Lower lobe of right lung (tissue), 2 donors: ENCODE results near the gene CBX5. TPM values are rescaled to one million over a fixed set of nuclear protein-coding genes. Genes with fewer than 3 reads are reported as not detected.
"Not testable (repeated sequence)": the region's sequence is repeated elsewhere in the genome, so short reads cannot be mapped to it uniquely, and the experiment has no call there.

Experiments
- ATAC-seq, 2 donors: fragments of 200-7000 bp; cut with Tn5 transposase; one replicate each; pipeline ENCODE4 v1.9.1; 2020 to 2022; ENCODE audit warnings: mild to moderate bottlenecking in 2 of 2, moderate library complexity in 2 of 2
- DNase-seq: peaks from one replicate; pipeline ENCODE4 v3.0.0-alpha.2; 2020
- H3K27ac ChIP-seq: fragments of 200-600 bp; one replicate; pipeline ENCODE4 v1.8.0; 2022
- H3K27me3 ChIP-seq: fragments of 200-600 bp; one replicate; pipeline ENCODE4 v1.8.0; 2022; ENCODE audit warnings: low read depth
- H3K36me3 ChIP-seq: fragments of 200-600 bp; one replicate; pipeline ENCODE4 v1.8.0; 2022; ENCODE audit warnings: mild to moderate bottlenecking
- H3K4me1 ChIP-seq: fragments of 200-600 bp; one replicate; pipeline ENCODE4 v1.8.0; 2022
- H3K4me3 ChIP-seq: fragments of 200-600 bp; one replicate; pipeline ENCODE4 v1.8.0; 2022; ENCODE audit warnings: mild to moderate bottlenecking
- H3K9me3 ChIP-seq: fragments of 200-600 bp; one replicate; pipeline ENCODE4 v1.8.0; 2022
- intact Hi-C: fragments of 100-400 bp; cut with DNase I; formaldehyde crosslinking; loops from one replicate; pipeline ENCODE4 v1.11.0; 2022
- total RNA-seq: library from RNA; stranded (reverse); fragmentation: NEBNext Ultra II Directional; extraction: Animal tissue kit (Norgen Biotek cat#: 25700); gene quantifications from one replicate; pipeline ENCODE4 v1.2.1, GENCODE V29; 2021
- TF ChIP-seq, protein P1 (sequence below): fragments of 200-600 bp; IDR thresholded peaks from one replicate; pipeline ENCODE4 v1.8.0; 2022; ENCODE audit warnings: antibody characterized with exemption, mild to moderate bottlenecking
- donor health status: DM: no; HTN: yes; CAD: no; lungs with severe emphysema.

CBX5 gene
- total RNA-seq, 1 donor from 2014 or later, result 50.1 TPM

DNA sequence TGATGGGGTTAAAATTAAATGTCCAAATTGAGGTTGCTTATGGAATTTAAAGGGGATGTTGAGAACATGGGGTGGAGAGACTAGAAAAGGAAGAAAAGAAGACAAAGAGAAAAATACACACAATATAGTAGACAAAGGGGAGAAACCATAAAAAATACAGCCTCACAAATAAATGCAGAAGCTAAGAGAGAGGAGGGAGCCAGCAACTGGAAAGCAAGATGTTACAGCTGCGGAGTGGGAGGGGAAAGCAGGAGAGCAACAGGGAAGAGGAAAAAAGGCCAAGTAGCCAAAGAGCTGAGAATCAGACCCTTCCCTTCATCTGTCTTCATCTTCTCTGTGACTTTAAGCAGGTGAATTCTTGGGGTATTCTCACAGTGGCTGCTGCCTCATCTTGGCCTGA, 51.5 kb downstream of the CBX5 start:
- no peak overlapping the region for H3K4me3 ChIP-seq
- H3K27ac ChIP-seq, result no peak overlapping the region
- no peaks in the 10 kb centered on the region for H3K27me3 ChIP-seq
- intact Hi-C loops, result no loop called here
- no peaks in the 10 kb centered on the region for H3K9me3 ChIP-seq
- TF ChIP-seq, protein P1, sequence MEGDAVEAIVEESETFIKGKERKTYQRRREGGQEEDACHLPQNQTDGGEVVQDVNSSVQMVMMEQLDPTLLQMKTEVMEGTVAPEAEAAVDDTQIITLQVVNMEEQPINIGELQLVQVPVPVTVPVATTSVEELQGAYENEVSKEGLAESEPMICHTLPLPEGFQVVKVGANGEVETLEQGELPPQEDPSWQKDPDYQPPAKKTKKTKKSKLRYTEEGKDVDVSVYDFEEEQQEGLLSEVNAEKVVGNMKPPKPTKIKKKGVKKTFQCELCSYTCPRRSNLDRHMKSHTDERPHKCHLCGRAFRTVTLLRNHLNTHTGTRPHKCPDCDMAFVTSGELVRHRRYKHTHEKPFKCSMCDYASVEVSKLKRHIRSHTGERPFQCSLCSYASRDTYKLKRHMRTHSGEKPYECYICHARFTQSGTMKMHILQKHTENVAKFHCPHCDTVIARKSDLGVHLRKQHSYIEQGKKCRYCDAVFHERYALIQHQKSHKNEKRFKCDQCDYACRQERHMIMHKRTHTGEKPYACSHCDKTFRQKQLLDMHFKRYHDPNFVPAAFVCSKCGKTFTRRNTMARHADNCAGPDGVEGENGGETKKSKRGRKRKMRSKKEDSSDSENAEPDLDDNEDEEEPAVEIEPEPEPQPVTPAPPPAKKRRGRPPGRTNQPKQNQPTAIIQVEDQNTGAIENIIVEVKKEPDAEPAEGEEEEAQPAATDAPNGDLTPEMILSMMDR, result no peak
- H3K36me3 ChIP-seq, result no peaks in the 10 kb centered on the region
- ATAC-seq (no peak), DNase-seq (no peak)
- peaks cover 6% of the 10 kb centered on the region for H3K4me1 ChIP-seq

DNA sequence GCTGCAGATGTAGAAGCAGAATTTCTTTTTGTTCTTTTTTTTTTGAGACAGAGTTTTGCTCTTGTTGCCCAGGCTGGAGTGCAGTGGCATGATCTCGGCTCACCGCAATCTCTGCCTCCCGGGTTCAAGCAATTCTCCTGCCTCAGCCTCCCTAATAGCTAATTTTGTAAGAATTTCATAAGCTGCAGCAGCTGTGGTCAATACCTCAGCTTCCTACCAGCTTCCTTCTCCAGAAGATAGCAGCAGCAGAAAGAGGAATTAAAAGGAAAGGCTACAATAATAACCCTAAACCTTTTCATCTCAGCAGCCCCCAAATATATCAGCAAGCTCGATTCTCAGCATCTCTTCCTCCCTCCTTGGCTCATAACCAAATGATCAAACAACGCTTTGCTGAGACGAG, 52.0 kb downstream of the CBX5 start:
- ATAC-seq, H3K9me3 ChIP-seq, H3K36me3 ChIP-seq, H3K4me1 ChIP-seq, H3K27ac ChIP-seq, H3K4me3 ChIP-seq, DNase-seq, intact Hi-C loops, H3K27me3 ChIP-seq: not testable (repeated sequence)

DNA sequence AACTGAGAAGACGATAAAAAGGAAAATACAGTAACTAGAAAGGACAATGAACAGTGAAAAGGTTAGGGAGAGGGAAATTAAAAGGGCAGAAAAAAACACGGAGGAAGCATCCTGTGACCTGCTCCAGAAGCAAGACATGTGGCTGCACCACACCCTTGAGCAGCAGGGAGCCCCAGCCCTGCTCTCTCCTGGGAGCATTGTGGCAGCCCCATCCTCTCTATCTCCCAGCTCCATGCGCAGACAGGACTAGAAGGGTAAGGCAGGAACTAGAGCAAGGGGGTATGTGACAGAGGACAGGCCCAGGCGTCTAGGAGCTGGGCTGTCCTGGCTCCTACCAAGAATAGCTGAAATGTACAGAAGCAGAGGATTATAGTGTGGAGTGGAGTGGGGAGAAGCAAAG, 52.5 kb downstream of the CBX5 start:
- H3K9me3 ChIP-seq, result no peaks in the 10 kb centered on the region
- intact Hi-C loops, result no loop called here
- DNase-seq, result no peak
- no peak overlapping the region for H3K4me3 ChIP-seq
- no peak overlapping the region for H3K27ac ChIP-seq
- no peaks in the 10 kb centered on the region for H3K27me3 ChIP-seq
- ATAC-seq, result no peak
- TF ChIP-seq, protein P1, result no peak
- H3K36me3 ChIP-seq, result no peaks in the 10 kb centered on the region
- H3K4me1 ChIP-seq, result peaks cover 6% of the 10 kb centered on the region

DNA sequence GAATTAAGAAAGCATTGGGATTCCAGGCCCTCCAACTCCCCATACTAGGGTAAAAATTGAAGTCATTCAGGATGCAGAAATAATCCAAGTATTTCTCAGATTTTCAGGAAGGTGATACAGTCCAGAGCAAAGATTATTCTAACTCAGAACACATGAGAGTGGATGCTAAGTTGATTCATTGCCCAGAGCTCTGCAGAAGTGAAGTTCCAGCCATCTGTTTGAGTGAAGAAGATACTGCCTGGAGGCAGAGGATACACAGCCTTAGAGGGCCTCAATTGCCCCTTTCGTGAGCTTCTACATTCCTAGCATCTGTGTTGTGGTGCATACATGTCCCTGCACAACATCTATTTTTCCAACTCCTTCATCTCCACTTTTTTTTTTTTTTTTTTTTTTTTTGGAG, 54.3 kb downstream of the CBX5 start:
- DNase-seq (no peak), ATAC-seq (no peak)
- peaks cover 6% of the 10 kb centered on the region for H3K4me1 ChIP-seq
- TF ChIP-seq, protein P1, result no peak
- no peaks in the 10 kb centered on the region for H3K36me3 ChIP-seq
- intact Hi-C loops, result no loop called here
- H3K27me3 ChIP-seq, result no peaks in the 10 kb centered on the region
- no peak overlapping the region for H3K27ac ChIP-seq
- no peak overlapping the region for H3K4me3 ChIP-seq
- no peaks in the 10 kb centered on the region for H3K9me3 ChIP-seq

DNA sequence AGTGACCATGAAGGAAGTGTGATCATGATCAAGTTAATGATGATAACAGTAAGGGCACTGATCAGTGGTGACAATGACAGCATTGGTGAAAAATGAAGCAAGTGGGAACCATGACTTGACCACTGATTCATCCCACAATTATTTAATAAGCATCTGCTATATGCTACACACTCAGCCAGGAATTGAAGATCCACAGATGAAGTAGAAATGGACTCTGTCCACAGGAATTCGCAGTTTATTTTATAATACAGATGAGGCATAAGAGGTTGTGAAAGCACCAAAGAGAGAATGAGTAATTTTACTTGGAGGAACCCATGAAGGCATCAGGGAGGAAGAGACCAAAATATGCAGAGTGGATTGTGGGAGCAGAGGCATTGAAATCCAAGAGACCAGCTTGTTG, 57.3 kb downstream of the CBX5 start:
- ATAC-seq (no peak), DNase-seq (no peak)
- Histone ChIP-seq H3K4me3 (no peak overlapping the region), H3K9me3 (no peaks in the 10 kb centered on the region), H3K27ac (no peak overlapping the region), H3K4me1 (peaks cover 14% of the 10 kb centered on the region), H3K36me3 (no peaks in the 10 kb centered on the region), H3K27me3 (peaks cover 7% of the 10 kb centered on the region)
- TF ChIP-seq, protein P1, result no peak
- intact Hi-C loops, result no loop called here

GRCh38 chr12:54221402-54221984, 58.4 kb downstream of the CBX5 start:
- Histone ChIP-seq H3K27me3 (peaks cover 12% of the 10 kb centered on the region), H3K36me3 (no peaks in the 10 kb centered on the region), H3K4me1 (peaks cover 22% of the 10 kb centered on the region), H3K27ac (no peak overlapping the region), H3K4me3 (no peak overlapping the region), H3K9me3 (no peaks in the 10 kb centered on the region)
- ATAC-seq, result no peak
- TF ChIP-seq, protein P1, result no peak
- no peak for DNase-seq
- intact Hi-C loops, result no loop called here
